PC-9 (cell line): ENCODE results near the gene SELPLG.

Experiments
- EZH2 ChIP-seq: fragments of 200-600 bp; sonication (generic); IDR thresholded peaks from 2 replicates; pipeline ENCODE4 v1.8.0; 2017; ENCODE audit warnings: antibody characterized with exemption, low read depth
- TF ChIP-seq, protein P1 (sequence below): fragments of 200-600 bp; sonication (generic); conservative IDR thresholded peaks from 2 replicates; pipeline ENCODE4 v1.6.1; 2017; ENCODE audit warnings: mixed run types, antibody characterized with exemption, mild to moderate bottlenecking, moderate library complexity

DNA sequence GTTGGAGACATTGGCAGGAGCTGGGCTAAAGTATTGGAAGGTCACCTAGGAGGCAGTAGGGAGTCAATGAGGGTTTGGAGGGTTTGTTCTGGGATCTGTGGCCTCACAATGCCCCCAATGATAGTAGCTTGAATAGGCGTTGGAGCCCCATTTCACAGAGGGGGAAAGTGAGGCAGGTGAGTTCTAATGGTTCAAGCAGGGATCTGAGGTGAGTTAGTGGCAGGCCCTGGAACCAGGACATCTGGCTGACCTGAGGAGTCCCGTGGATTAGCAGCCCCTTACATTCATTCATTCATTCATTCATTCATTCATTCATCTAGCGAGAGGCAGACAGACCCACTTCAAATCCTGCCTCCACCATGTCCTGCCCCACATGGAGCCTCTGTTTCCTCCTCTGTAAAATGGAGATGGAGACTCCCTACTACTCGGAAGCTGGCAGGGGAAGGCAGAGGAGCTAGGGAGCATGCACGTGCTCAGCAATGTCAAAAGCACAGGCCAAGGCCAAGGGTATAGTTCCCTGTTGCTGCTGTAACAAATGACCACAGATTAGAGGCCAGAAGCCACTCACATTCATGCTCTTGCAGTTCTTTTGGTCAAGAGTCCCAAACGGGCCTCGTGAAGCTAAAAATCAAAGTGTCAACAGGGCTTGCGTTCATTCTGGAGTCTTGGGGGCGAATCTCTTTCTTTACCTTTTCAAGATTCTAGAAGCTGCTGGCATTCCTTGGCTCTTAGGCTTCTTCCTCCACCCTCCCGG is 33.6 kb downstream of the SELPLG start:
- TF ChIP-seq, protein P1, sequence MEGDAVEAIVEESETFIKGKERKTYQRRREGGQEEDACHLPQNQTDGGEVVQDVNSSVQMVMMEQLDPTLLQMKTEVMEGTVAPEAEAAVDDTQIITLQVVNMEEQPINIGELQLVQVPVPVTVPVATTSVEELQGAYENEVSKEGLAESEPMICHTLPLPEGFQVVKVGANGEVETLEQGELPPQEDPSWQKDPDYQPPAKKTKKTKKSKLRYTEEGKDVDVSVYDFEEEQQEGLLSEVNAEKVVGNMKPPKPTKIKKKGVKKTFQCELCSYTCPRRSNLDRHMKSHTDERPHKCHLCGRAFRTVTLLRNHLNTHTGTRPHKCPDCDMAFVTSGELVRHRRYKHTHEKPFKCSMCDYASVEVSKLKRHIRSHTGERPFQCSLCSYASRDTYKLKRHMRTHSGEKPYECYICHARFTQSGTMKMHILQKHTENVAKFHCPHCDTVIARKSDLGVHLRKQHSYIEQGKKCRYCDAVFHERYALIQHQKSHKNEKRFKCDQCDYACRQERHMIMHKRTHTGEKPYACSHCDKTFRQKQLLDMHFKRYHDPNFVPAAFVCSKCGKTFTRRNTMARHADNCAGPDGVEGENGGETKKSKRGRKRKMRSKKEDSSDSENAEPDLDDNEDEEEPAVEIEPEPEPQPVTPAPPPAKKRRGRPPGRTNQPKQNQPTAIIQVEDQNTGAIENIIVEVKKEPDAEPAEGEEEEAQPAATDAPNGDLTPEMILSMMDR: no peak
- no peak for TF ChIP-seq EZH2
